Measurements from ENCODE around the gene NXF1. TPM values are rescaled to one million over a fixed set of nuclear protein-coding genes. Genes with fewer than 3 reads are reported as not detected.

Gene NXF1
- total and polyA plus RNA-seq, 10 of the 15 experiments (the other 5 are each of a cell fraction or from before 2014, with no cell fraction given), result 20.7 to 84.9 (median 40.6) TPM

- TF ChIP-seq ZBTB40 (IDR thresholded peaks at IDR 0.05; ENCODE audit: borderline replicate concordance), result peak; percentile 89
- TF ChIP-seq KLF5 (IDR thresholded peaks at IDR 0.05; ENCODE audit: partially characterized antibody), result no peak
- no peak for TF ChIP-seq SMAD1 (IDR thresholded peaks at IDR 0.05; ENCODE audit: low read depth, partially characterized antibody)
- TF ChIP-seq BRCA1 (IDR thresholded peaks at IDR 0.05; ENCODE audit: low read depth, low read length), result no peak
- TF ChIP-seq MTA3 (IDR thresholded peaks at IDR 0.05; ENCODE audit: borderline replicate concordance, low read length), result no peak
- peak; percentile 10 to 24; a peak in 1 of 4 replicates for TF ChIP-seq BHLHE40 (IDR thresholded peaks at IDR 0.05; ENCODE audit: borderline replicate concordance in 1 of 2, low read depth in 2 of 2, low read length in 1 of 2)
- peak; percentile 98 for TF ChIP-seq POLR2AphosphoS2 (IDR thresholded peaks at IDR 0.05; ENCODE audit: low read depth, low read length)
- TF ChIP-seq HCFC1 (IDR thresholded peaks at IDR 0.05; ENCODE audit: low read length), result peak; percentile 63
- peak; percentile 39; the same call in 1 of the 2 replicates for TF ChIP-seq LARP7 (IDR thresholded peaks at IDR 0.05)
- no peak for TF ChIP-seq CEBPZ (IDR thresholded peaks at IDR 0.05; ENCODE audit: low read depth, low read length)
- peak; percentile 47; the same call in 1 of the 2 replicates for TF ChIP-seq RUNX3 (IDR thresholded peaks at IDR 0.05; ENCODE audit: low read length)
- no peak for TF ChIP-seq IRF5 (IDR thresholded peaks at IDR 0.05; ENCODE audit: borderline replicate concordance)
- no peak for TF ChIP-seq PBX3 (IDR thresholded peaks at IDR 0.05; ENCODE audit: insufficient replicate concordance, low read depth, low read length)
- no peak for TF ChIP-seq BMI1 (IDR thresholded peaks at IDR 0.05; ENCODE audit: borderline replicate concordance)
- peak; percentile 94 for TF ChIP-seq POLR2AphosphoS5 (IDR thresholded peaks at IDR 0.05; ENCODE audit: low read length)
- TF ChIP-seq CREB1 (IDR thresholded peaks at IDR 0.05; ENCODE audit: low read depth), result peak; percentile 96
- TF ChIP-seq TBL1XR1 (IDR thresholded peaks at IDR 0.05; ENCODE audit: low read depth, low read length), result peak; percentile 22; the same call in 1 of the 2 replicates
These were observed 18.1 kb downstream of the NXF1 start, which contains the start of gene TMEM179B (continued) for GRCh38 chr11:62787005-62787759.
